ENCODE data around the gene SRRM2.

SRRM2 gene

GRCh38 chr16:2752035-2752849 lies at the start of gene SRRM2:
Gene SRRM2 (plus strand): TSS chr16:2752638. CDS start chr16:2756365, 3,727 bp downstream.
- peak; percentile 91 to 93 for DNase-seq (ENCODE audit: low read depth in 2 of 2)

- no peak for DNase-seq (ENCODE audit: low read depth in 2 of 2)
These were observed 49.3 kb upstream of the SRRM2 start for GRCh38 chr16:2702871-2703745.

- DNase-seq (ENCODE audit: low read depth in 2 of 2): no peak
These were observed 48.1 kb upstream of the SRRM2 start for GRCh38 chr16:2704166-2704982.

- no peak for DNase-seq (ENCODE audit: low read depth in 2 of 2)
These were observed 47.5 kb upstream of the SRRM2 start for GRCh38 chr16:2704983-2705275.

- DNase-seq (ENCODE audit: low read depth in 2 of 2): no peak
These were observed 47.1 kb upstream of the SRRM2 start for GRCh38 chr16:2705351-2705750.

- no peak for DNase-seq (ENCODE audit: low read depth in 2 of 2)
These were observed 46.4 kb upstream of the SRRM2 start for GRCh38 chr16:2706085-2706484.

- DNase-seq (ENCODE audit: low read depth in 2 of 2): no peak
These were observed 45.7 kb upstream of the SRRM2 start for GRCh38 chr16:2706611-2707311.

GRCh38 chr16:2707368-2708289 lies 44.8 kb upstream of the SRRM2 start:
- DNase-seq (ENCODE audit: low read depth in 2 of 2): no peak

- no peak for DNase-seq (ENCODE audit: low read depth in 2 of 2)
These were observed 44.2 kb upstream of the SRRM2 start for GRCh38 chr16:2708290-2708639.

- DNase-seq (ENCODE audit: low read depth in 2 of 2): no peak
These were observed 43.4 kb upstream of the SRRM2 start for GRCh38 chr16:2708955-2709587.

GRCh38 chr16:2709588-2709984 lies 42.9 kb upstream of the SRRM2 start:
- DNase-seq (ENCODE audit: low read depth in 2 of 2): no peak

GRCh38 chr16:2710021-2710710 lies 42.3 kb upstream of the SRRM2 start:
- DNase-seq (ENCODE audit: low read depth in 2 of 2): no peak

- no peak for DNase-seq (ENCODE audit: low read depth in 2 of 2)
These were observed 41.7 kb upstream of the SRRM2 start for GRCh38 chr16:2710711-2711231.

- DNase-seq (ENCODE audit: low read depth in 2 of 2): no peak
These were observed 40.9 kb upstream of the SRRM2 start for GRCh38 chr16:2711370-2712062.

- no peak for DNase-seq (ENCODE audit: low read depth in 2 of 2)
These were observed 40.4 kb upstream of the SRRM2 start for GRCh38 chr16:2712063-2712441.

GRCh38 chr16:2712546-2712945 lies 39.9 kb upstream of the SRRM2 start:
- no peak for DNase-seq (ENCODE audit: low read depth in 2 of 2)

GRCh38 chr16:2713523-2713922 lies 38.9 kb upstream of the SRRM2 start:
- DNase-seq (ENCODE audit: low read depth in 2 of 2): no peak

GRCh38 chr16:2713985-2714774 lies 38.3 kb upstream of the SRRM2 start:
- no peak for DNase-seq (ENCODE audit: low read depth in 2 of 2)

Measured in stimulated activated CD8-positive, alpha-beta memory T cell treated with anti-CD3 and anti-CD28 coated beads, Interleukin-2, amount 100 ng/mL, for 48 hours (primary cell).